Ramos (cell line): ENCODE measurements around the gene ADGRE2.

Source experiments
- in situ Hi-C: fragments of 300-500 bp; cut with MboI; formaldehyde crosslinking; loops from one replicate; pipeline ENCODE4 v1.14.3; 2022; ENCODE audit warnings: low sequenced_read_pairs; ENCODE audit not compliant: unreplicated experiment

The ADGRE2 gene

GRCh38 chr19:14758816-14759215, 19.5 kb downstream of the ADGRE2 start:
- in situ Hi-C loops: no loop called here

- in situ Hi-C loops: no loop called here
Observed at GRCh38 chr19:14748601-14749000, 29.8 kb downstream of the ADGRE2 start.

- in situ Hi-C loops: no loop called here
Observed at GRCh38 chr19:14746886-14747285, 31.5 kb downstream of the ADGRE2 start.

- in situ Hi-C loops: no loop called here
Observed at GRCh38 chr19:14735915-14736314, 42.4 kb downstream of the ADGRE2 start.

- in situ Hi-C loops: no loop called here
Observed at GRCh38 chr19:14733574-14733973, 44.8 kb downstream of the ADGRE2 start.

- in situ Hi-C loops: no loop called here
Observed at GRCh38 chr19:14732510-14732909, 45.9 kb downstream of the ADGRE2 start.

- in situ Hi-C loops: no loop called here
Observed at GRCh38 chr19:14731200-14731599, 47.2 kb downstream of the ADGRE2 start.

- in situ Hi-C loops: no loop called here
Observed at GRCh38 chr19:14728595-14728994, 49.8 kb downstream of the ADGRE2 start.

- in situ Hi-C loops: no loop called here
Observed at GRCh38 chr19:14722127-14722526, 56.2 kb downstream of the ADGRE2 start.

- in situ Hi-C loops: no loop called here
Observed at GRCh38 chr19:14719162-14719561, 59.2 kb downstream of the ADGRE2 start.

GRCh38 chr19:14718522-14719116, 59.7 kb downstream of the ADGRE2 start:
- in situ Hi-C loops: no loop called here

GRCh38 chr19:14715841-14716240, 62.5 kb downstream of the ADGRE2 start:
- in situ Hi-C loops: no loop called here

- in situ Hi-C loops: no loop called here
Observed at GRCh38 chr19:14704450-14704849, 73.9 kb downstream of the ADGRE2 start.

- in situ Hi-C loops: no loop called here
Observed at GRCh38 chr19:14703833-14704232, 74.5 kb downstream of the ADGRE2 start.

- in situ Hi-C loops: no loop called here
Observed at GRCh38 chr19:14700711-14701375, 77.5 kb downstream of the ADGRE2 start.

GRCh38 chr19:14699641-14700040, 78.7 kb downstream of the ADGRE2 start:
- in situ Hi-C loops: no loop called here

- in situ Hi-C loops: no loop called here
Observed at GRCh38 chr19:14695471-14695870, 82.9 kb downstream of the ADGRE2 start.

GRCh38 chr19:14694641-14695266, 83.6 kb downstream of the ADGRE2 start:
- in situ Hi-C loops: no loop called here

GRCh38 chr19:14689598-14690503, 88.5 kb downstream of the ADGRE2 start, which contains the start of gene ZNF333:
TSS of gene ZNF333 (plus strand) at chr19:14690048. CDS start at chr19:14693492, 3,444 bp downstream.
- in situ Hi-C loops: loop anchor here (5.0 kb wide), 1 partner anchor 118 kb away; the partner anchor contains the start of gene NDUFB7

- in situ Hi-C loops: loop anchor here (5.0 kb wide), 1 partner anchor 114 kb away; the partner anchor contains the start of gene NDUFB7
Observed at GRCh38 chr19:14686411-14686810, 91.9 kb downstream of the ADGRE2 start.
